NT2/D1 (cell line): Measurements from ENCODE around the gene PARP3.
"Not testable (repeated sequence)": the region's sequence is repeated elsewhere in the genome, so short reads cannot be mapped to it uniquely, and the experiment has no call there.

Experiments
- DNase-seq: peaks from one replicate; pipeline ENCODE4 v3.0.0-alpha.2; 2011; ENCODE audit warnings: low read depth, low spot score
- H3K27me3 ChIP-seq: 2 replicates; pipeline ENCODE4 v1.6.0; 2011; ENCODE audit warnings: mild to moderate bottlenecking; ENCODE audit not compliant: insufficient read length, insufficient read depth
- H3K36me3 ChIP-seq: 2 replicates; pipeline ENCODE4 v1.6.1; 2011; ENCODE audit warnings: mild to moderate bottlenecking, low read length, mixed read lengths; ENCODE audit not compliant: insufficient read depth, insufficient read length
- H3K4me1 ChIP-seq: 2 replicates; pipeline ENCODE4 v1.5.1; 2011; ENCODE audit not compliant: insufficient read depth, insufficient read length
- H3K4me3 ChIP-seq: 2 replicates; pipeline ENCODE4 v1.5.1; 2011; ENCODE audit warnings: low read depth; ENCODE audit not compliant: insufficient read length
- H3K9ac ChIP-seq: 2 replicates; pipeline ENCODE4 v1.6.0; 2011; ENCODE audit warnings: low read depth; ENCODE audit not compliant: insufficient read length
- H3K9me3 ChIP-seq: 2 replicates; pipeline ENCODE4 v1.5.1; 2011; ENCODE audit warnings: mild to moderate bottlenecking, low read length; ENCODE audit not compliant: insufficient read depth
- SUZ12 ChIP-seq: IDR thresholded peaks from 2 replicates; pipeline ENCODE4 v1.6.1; 2011; ENCODE audit not compliant: insufficient read length, insufficient read depth; ENCODE audit errors: extremely low read depth
- YY1 ChIP-seq: IDR thresholded peaks from 2 replicates; pipeline ENCODE4 v1.6.1; 2011; ENCODE audit not compliant: insufficient read length, insufficient read depth
- ZNF274 ChIP-seq: IDR thresholded peaks from 2 replicates; pipeline ENCODE4 v1.6.1; 2011; ENCODE audit warnings: mild to moderate bottlenecking, low read depth, low read length

PARP3 gene

GRCh38 chr3:51941798-51942602 lies at the start of gene PARP3, which contains the start of gene RRP9:
TSS of gene PARP3 (plus strand) at chr3:51942363. CDS start at chr3:51943356, 993 bp downstream.
TSS of gene RRP9 (minus strand) at chr3:51941904. CDS start at chr3:51941867, 37 bp downstream.
- H3K27me3 ChIP-seq = peaks cover 3% of the 10 kb centered on the region
- no peaks in the 10 kb centered on the region for H3K9me3 ChIP-seq
- TF ChIP-seq ZNF274 = no peak
- TF ChIP-seq SUZ12 = no peak
- TF ChIP-seq YY1 = no peak
- H3K4me1 ChIP-seq = no peaks in the 10 kb centered on the region
- H3K36me3 ChIP-seq = peaks cover 37% of the 10 kb centered on the region
- peak within 1 kb of the TSS; percentile 82 for H3K4me3 ChIP-seq
- peak within 1 kb of the TSS; percentile 94 for H3K9ac ChIP-seq
- peak; percentile 100 for DNase-seq

- Histone ChIP-seq H3K27me3 (no peaks in the 10 kb centered on the region), H3K4me1 (no peaks in the 10 kb centered on the region), H3K4me3 (no peak overlapping the region), H3K9me3 (peaks cover 11% of the 10 kb centered on the region; the same call in 1 of the 2 replicates), H3K9ac (no peak overlapping the region), H3K36me3 (no peaks in the 10 kb centered on the region)
- TF ChIP-seq ZNF274 = no peak
- no peak for TF ChIP-seq YY1
- no peak for TF ChIP-seq SUZ12
- no peak for DNase-seq
Measured at GRCh38 chr3:51894391-51894790, 47.8 kb upstream of the PARP3 start.

- no peak for DNase-seq
- H3K36me3 ChIP-seq = no peaks in the 10 kb centered on the region
- H3K9me3 ChIP-seq = peaks cover 11% of the 10 kb centered on the region; the same call in 1 of the 2 replicates
- no peak for TF ChIP-seq YY1
- no peak for TF ChIP-seq SUZ12
- no peak for TF ChIP-seq ZNF274
- no peak overlapping the region for H3K4me3 ChIP-seq
- H3K4me1 ChIP-seq = no peaks in the 10 kb centered on the region
- no peak overlapping the region for H3K9ac ChIP-seq
- H3K27me3 ChIP-seq = no peaks in the 10 kb centered on the region
Measured at GRCh38 chr3:51894939-51895338, 47.2 kb upstream of the PARP3 start.

GRCh38 chr3:51896607-51897305 lies 45.4 kb upstream of the PARP3 start:
- Histone ChIP-seq H3K36me3 (no peaks in the 10 kb centered on the region), H3K4me1 (no peaks in the 10 kb centered on the region), H3K27me3 (no peaks in the 10 kb centered on the region), H3K4me3 (no peak overlapping the region), H3K9me3 (peaks cover 11% of the 10 kb centered on the region; the same call in 1 of the 2 replicates), H3K9ac (no peak overlapping the region)
- TF ChIP-seq ZNF274 = no peak
- TF ChIP-seq SUZ12 = no peak
- no peak for TF ChIP-seq YY1
- DNase-seq = no peak

- H3K36me3 ChIP-seq = no peaks in the 10 kb centered on the region
- no peak for DNase-seq
- no peak overlapping the region for H3K9ac ChIP-seq
- no peaks in the 10 kb centered on the region for H3K4me1 ChIP-seq
- H3K4me3 ChIP-seq = no peak overlapping the region
- TF ChIP-seq SUZ12 (no peak), YY1 (no peak), ZNF274 (no peak)
- no peaks in the 10 kb centered on the region for H3K27me3 ChIP-seq
- peaks cover 11% of the 10 kb centered on the region; the same call in 1 of the 2 replicates for H3K9me3 ChIP-seq
Measured at GRCh38 chr3:51897391-51897790, 44.8 kb upstream of the PARP3 start.

- H3K9me3 ChIP-seq = peaks cover 11% of the 10 kb centered on the region; the same call in 1 of the 2 replicates
- not testable (repeated sequence) for H3K4me3 ChIP-seq, DNase-seq, H3K9ac ChIP-seq, H3K27me3 ChIP-seq, H3K36me3 ChIP-seq, H3K4me1 ChIP-seq
Measured at GRCh38 chr3:51900043-51900442, 42.1 kb upstream of the PARP3 start.

- H3K36me3 ChIP-seq, H3K27me3 ChIP-seq, H3K4me3 ChIP-seq, DNase-seq, H3K4me1 ChIP-seq, H3K9ac ChIP-seq: not testable (repeated sequence)
- H3K9me3 ChIP-seq = peaks cover 12% of the 10 kb centered on the region; the same call in 1 of the 2 replicates
Measured at GRCh38 chr3:51902361-51902760, 39.8 kb upstream of the PARP3 start.
